Measurements from ENCODE around the gene TCAP. TPM values are rescaled to one million over a fixed set of nuclear protein-coding genes. Genes with fewer than 3 reads are reported as not detected.

Gene TCAP
- total RNA-seq, 1 donor from 2014 or later = 0.49 TPM

- intact Hi-C loops (cut with DNase I) = no loop called here
- Histone ChIP-seq H3K9me3 (no peaks in the 10 kb centered on the region), H3K4me3 (peak within 1 kb of the TSS; percentile 81 to 97), H3K36me3 (no peaks in the 10 kb centered on the region), H3K27me3 (no peaks in the 10 kb centered on the region), H3K27ac (peak within 1 kb of the TSS; percentile 92), H3K4me1 (peaks cover 60% of the 10 kb centered on the region)
- TF ChIP-seq POLR2AphosphoS5 (IDR thresholded peaks at IDR 0.05; ENCODE audit: insufficient read depth in 1 of 2, low read depth in 1 of 2) = peak; percentile 84 to 85
- TF ChIP-seq CTCF (IDR thresholded peaks at IDR 0.05) = peak in 2 of 3 experiments; percentile 18 to 48
- TF ChIP-seq POLR2A (IDR thresholded peaks at IDR 0.05) = peak in 1 of 2 donors; percentile 30
- no peak for DNase-seq (ENCODE audit: extremely low spot score in 2 of 2)
Observed at GRCh38 chr17:39636927-39637736, 28.0 kb upstream of the TCAP start, which contains the start of gene STARD3. TSS of gene STARD3 (plus strand) at chr17:39637144. CDS start at chr17:39653532, 16,388 bp downstream.

GRCh38 chr17:39638317-39638716 lies 26.8 kb upstream of the TCAP start:
- Histone ChIP-seq H3K4me1 (peaks cover 70% of the 10 kb centered on the region), H3K27ac (no peak overlapping the region), H3K27me3 (no peaks in the 10 kb centered on the region), H3K4me3 (peak overlapping the region; percentile 81 to 97), H3K9me3 (no peaks in the 10 kb centered on the region), H3K36me3 (no peaks in the 10 kb centered on the region)
- no peak for TF ChIP-seq POLR2AphosphoS5 (IDR thresholded peaks at IDR 0.05; ENCODE audit: insufficient read depth in 1 of 2, low read depth in 1 of 2)
- no peak for TF ChIP-seq POLR2A (IDR thresholded peaks at IDR 0.05)
- DNase-seq (ENCODE audit: extremely low spot score in 2 of 2) = no peak
- intact Hi-C loops (cut with DNase I) = no loop called here

GRCh38 chr17:39639043-39639442 lies 26.1 kb upstream of the TCAP start:
- Histone ChIP-seq H3K36me3 (no peaks in the 10 kb centered on the region), H3K4me3 (no peak overlapping the region), H3K27me3 (no peaks in the 10 kb centered on the region), H3K27ac (no peak overlapping the region), H3K4me1 (peaks cover 75% of the 10 kb centered on the region), H3K9me3 (no peaks in the 10 kb centered on the region)
- no peak for TF ChIP-seq CTCF (IDR thresholded peaks at IDR 0.05)
- no peak for TF ChIP-seq POLR2A (IDR thresholded peaks at IDR 0.05)
- TF ChIP-seq POLR2AphosphoS5 (IDR thresholded peaks at IDR 0.05; ENCODE audit: insufficient read depth in 1 of 2, low read depth in 1 of 2) = no peak
- intact Hi-C loops (cut with DNase I) = no loop called here
- DNase-seq (ENCODE audit: extremely low spot score in 2 of 2) = no peak

GRCh38 chr17:39639566-39640458 lies 25.3 kb upstream of the TCAP start:
- H3K27ac ChIP-seq = no peak overlapping the region
- no peaks in the 10 kb centered on the region for H3K36me3 ChIP-seq
- intact Hi-C loops (cut with DNase I) = no loop called here
- no peaks in the 10 kb centered on the region for H3K9me3 ChIP-seq
- H3K4me1 ChIP-seq = peaks cover 71% of the 10 kb centered on the region
- H3K27me3 ChIP-seq = no peaks in the 10 kb centered on the region
- TF ChIP-seq CTCF (IDR thresholded peaks at IDR 0.05) (no peak), POLR2AphosphoS5 (IDR thresholded peaks at IDR 0.05; ENCODE audit: insufficient read depth in 1 of 2, low read depth in 1 of 2) (no peak), POLR2A (IDR thresholded peaks at IDR 0.05) (no peak)
- H3K4me3 ChIP-seq = no peak overlapping the region
- DNase-seq (ENCODE audit: extremely low spot score in 2 of 2) = no peak

- H3K4me3 ChIP-seq = no peak overlapping the region
- no peaks in the 10 kb centered on the region for H3K36me3 ChIP-seq
- H3K4me1 ChIP-seq = peaks cover 71% of the 10 kb centered on the region
- no peaks in the 10 kb centered on the region for H3K9me3 ChIP-seq
- H3K27me3 ChIP-seq = no peaks in the 10 kb centered on the region
- no peak for TF ChIP-seq POLR2A (IDR thresholded peaks at IDR 0.05)
- no peak for TF ChIP-seq POLR2AphosphoS5 (IDR thresholded peaks at IDR 0.05; ENCODE audit: insufficient read depth in 1 of 2, low read depth in 1 of 2)
- TF ChIP-seq CTCF (IDR thresholded peaks at IDR 0.05) = no peak
- no peak overlapping the region for H3K27ac ChIP-seq
- DNase-seq (ENCODE audit: extremely low spot score in 2 of 2) = no peak
- intact Hi-C loops (cut with DNase I) = no loop called here
Observed at GRCh38 chr17:39640591-39641031, 24.5 kb upstream of the TCAP start.

Measured in vagina (tissue), 2 donors.